ENCODE measurements around the gene PPM1D.
"Not testable (repeated sequence)": the region's sequence is repeated elsewhere in the genome, so short reads cannot be mapped to it uniquely, and the experiment has no call there.

The PPM1D gene

DNA sequence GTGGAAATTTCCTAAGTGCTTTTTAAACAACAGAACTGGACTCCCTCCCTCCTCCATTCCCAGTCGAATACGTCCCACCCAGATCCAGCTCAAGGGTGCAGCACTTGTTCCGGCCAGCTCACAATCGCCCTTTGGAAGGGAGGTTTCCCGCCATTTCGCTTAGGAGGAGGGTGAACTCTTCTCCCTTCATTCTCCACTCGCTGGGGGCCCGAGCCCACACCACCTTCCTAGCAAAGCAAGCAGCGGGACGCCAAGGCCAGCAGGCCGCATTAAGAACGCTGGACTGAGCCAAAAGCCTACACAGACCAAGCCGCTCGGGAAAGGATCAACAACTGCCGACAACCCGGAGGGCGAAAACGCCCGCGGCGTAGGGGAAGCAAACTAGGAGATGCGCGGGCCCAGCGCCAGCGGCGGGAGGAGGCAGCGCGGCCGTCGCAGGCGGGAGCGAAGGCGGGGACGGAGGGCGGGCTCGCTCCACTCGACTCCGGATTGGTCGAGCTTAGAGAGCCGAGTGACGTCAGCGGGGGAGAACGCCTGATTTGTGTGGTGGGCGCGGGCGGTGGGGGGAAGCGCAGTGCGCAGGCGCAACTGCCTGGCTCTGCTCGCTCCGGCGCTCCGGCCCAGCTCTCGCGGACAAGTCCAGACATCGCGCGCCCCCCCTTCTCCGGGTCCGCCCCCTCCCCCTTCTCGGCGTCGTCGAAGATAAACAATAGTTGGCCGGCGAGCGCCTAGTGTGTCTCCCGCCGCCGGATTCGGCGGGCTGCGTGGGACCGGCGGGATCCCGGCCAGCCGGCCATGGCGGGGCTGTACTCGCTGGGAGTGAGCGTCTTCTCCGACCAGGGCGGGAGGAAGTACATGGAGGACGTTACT, at the start of gene PPM1D:
TSS of gene PPM1D (plus strand) at position 574 of the 870 bp plus-strand sequence. CDS start at position 796, 222 bp downstream.
- no peaks in the 10 kb centered on the region for H3K9me3 ChIP-seq (ENCODE audit: control insufficient read depth in 1 of 2, low read length in 2 of 2)
- H3K4me3 ChIP-seq (ENCODE audit: low read depth in 1 of 2, low read length in 2 of 2): peak within 1 kb of the TSS; percentile 84 to 99
- peaks cover 0 to 6% of the 10 kb centered on the region in 2 donors for H3K36me3 ChIP-seq (ENCODE audit: control insufficient read depth in 1 of 2, insufficient read depth in 2 of 2, low read length in 2 of 2)
- H3K27ac ChIP-seq (ENCODE audit: low read length): peak within 1 kb of the TSS; percentile 95
- H3K4me1 ChIP-seq (ENCODE audit: control insufficient read depth in 1 of 2, insufficient read depth in 2 of 2, low read length in 2 of 2): peaks cover 12 to 20% of the 10 kb centered on the region in 2 donors
- H3K27me3 ChIP-seq (ENCODE audit: low read depth, low read length): no peaks in the 10 kb centered on the region

DNA sequence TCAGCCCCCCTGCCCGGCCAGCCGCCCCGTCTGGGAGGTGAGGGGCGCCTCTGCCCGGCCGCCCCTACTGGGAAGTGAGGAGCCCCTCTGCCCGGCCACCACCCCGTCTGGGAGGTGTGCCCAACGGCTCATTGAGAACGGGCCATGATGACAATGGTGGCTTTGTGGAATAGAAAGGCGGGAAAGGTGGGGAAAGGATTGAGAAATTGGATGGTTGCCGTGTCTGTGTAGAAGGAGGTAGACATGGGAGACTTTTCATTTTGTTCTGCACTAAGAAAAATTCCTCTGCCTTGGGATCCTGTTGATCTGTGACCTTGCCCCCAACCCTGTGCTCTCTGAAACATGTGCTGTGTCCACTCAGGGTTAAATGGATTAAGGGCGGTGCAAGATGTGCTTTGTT, 47.7 kb upstream of the PPM1D start:
- H3K27me3 ChIP-seq (ENCODE audit: low read depth, low read length); H3K36me3 ChIP-seq (ENCODE audit: control insufficient read depth in 1 of 2, insufficient read depth in 2 of 2, low read length in 2 of 2); H3K4me3 ChIP-seq (ENCODE audit: low read depth in 1 of 2, low read length in 2 of 2); H3K9me3 ChIP-seq (ENCODE audit: control insufficient read depth in 1 of 2, low read length in 2 of 2); H3K27ac ChIP-seq (ENCODE audit: low read length); H3K4me1 ChIP-seq (ENCODE audit: control insufficient read depth in 1 of 2, insufficient read depth in 2 of 2, low read length in 2 of 2): not testable (repeated sequence)

DNA sequence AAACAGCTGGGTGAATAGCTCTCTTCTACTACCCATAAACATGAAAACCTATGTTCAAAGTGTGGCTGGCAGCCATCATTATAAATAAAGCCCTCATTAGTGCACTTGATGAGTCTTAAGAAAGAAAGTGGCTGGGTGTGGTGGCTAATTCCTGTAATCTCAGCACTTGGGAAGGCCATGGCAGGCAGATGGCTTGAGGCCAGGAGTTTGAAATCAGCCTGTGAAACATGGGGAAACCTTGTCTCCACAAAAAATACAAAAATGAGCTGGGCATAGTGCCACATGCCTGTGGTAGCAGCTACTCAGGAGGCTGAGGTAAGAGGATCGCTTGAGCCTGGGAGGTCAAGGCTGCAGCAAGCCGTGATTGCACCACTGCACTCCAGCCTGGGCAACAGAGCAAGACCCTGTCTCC, 45.6 kb upstream of the PPM1D start:
- Histone ChIP-seq H3K27ac (ENCODE audit: low read length) (no peak overlapping the region), H3K4me1 (ENCODE audit: control insufficient read depth in 1 of 2, insufficient read depth in 2 of 2, low read length in 2 of 2) (no peaks in the 10 kb centered on the region), H3K9me3 (ENCODE audit: control insufficient read depth in 1 of 2, low read length in 2 of 2) (peaks cover 0 to 3% of the 10 kb centered on the region in 2 donors), H3K27me3 (ENCODE audit: low read depth, low read length) (no peaks in the 10 kb centered on the region), H3K36me3 (ENCODE audit: control insufficient read depth in 1 of 2, insufficient read depth in 2 of 2, low read length in 2 of 2) (no peaks in the 10 kb centered on the region), H3K4me3 (ENCODE audit: low read depth in 1 of 2, low read length in 2 of 2) (no peak overlapping the region)

DNA sequence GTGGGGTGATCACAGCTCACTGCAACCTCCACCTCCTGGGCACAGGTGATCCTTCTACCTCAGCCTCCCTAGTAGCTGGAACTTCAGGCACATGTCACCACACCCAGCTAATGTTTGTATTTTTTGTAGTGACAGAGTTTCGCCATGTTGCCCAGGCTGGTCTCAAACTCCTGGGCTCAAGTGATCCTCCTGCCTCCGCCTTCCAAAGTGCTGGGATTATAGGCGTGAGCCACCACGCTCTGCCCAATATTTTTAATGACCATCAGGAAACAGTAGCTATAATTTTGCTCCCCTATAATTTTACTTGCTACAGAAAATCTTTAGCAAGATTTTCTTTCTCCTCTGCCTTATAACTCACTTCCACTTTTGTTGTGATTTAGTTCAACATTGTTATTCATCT, 44.2 kb upstream of the PPM1D start:
- no peaks in the 10 kb centered on the region for H3K4me1 ChIP-seq (ENCODE audit: control insufficient read depth in 1 of 2, insufficient read depth in 2 of 2, low read length in 2 of 2)
- H3K9me3 ChIP-seq (ENCODE audit: control insufficient read depth in 1 of 2, low read length in 2 of 2): peaks cover 0 to 3% of the 10 kb centered on the region in 2 donors
- no peak overlapping the region for H3K4me3 ChIP-seq (ENCODE audit: low read depth in 1 of 2, low read length in 2 of 2)
- no peaks in the 10 kb centered on the region for H3K36me3 ChIP-seq (ENCODE audit: control insufficient read depth in 1 of 2, insufficient read depth in 2 of 2, low read length in 2 of 2)
- H3K27ac ChIP-seq (ENCODE audit: low read length): no peak overlapping the region
- no peaks in the 10 kb centered on the region for H3K27me3 ChIP-seq (ENCODE audit: low read depth, low read length)

DNA sequence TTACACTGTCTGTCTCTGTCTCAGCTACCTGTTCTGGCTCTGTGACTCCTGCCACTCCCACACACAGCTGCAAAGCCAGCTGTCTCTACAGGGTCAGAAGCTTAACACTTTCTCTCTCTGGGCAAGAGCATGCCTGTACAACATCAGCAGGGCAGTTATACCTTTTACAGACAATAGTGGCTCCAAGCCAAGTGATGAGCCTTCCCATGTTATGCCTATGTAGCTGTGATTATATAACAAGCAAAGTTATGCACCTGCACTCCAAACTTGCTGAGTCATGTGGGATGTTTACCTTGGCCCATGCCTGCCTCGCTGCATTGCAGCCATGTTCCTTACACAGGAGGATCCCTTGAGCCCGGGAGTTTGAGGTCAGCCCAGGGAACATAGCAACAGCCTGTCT, 42.2 kb upstream of the PPM1D start:
- Histone ChIP-seq H3K36me3 (ENCODE audit: control insufficient read depth in 1 of 2, insufficient read depth in 2 of 2, low read length in 2 of 2) (no peaks in the 10 kb centered on the region), H3K27ac (ENCODE audit: low read length) (no peak overlapping the region), H3K27me3 (ENCODE audit: low read depth, low read length) (no peaks in the 10 kb centered on the region), H3K4me3 (ENCODE audit: low read depth in 1 of 2, low read length in 2 of 2) (no peak overlapping the region), H3K4me1 (ENCODE audit: control insufficient read depth in 1 of 2, insufficient read depth in 2 of 2, low read length in 2 of 2) (no peaks in the 10 kb centered on the region), H3K9me3 (ENCODE audit: control insufficient read depth in 1 of 2, low read length in 2 of 2) (peaks cover 0 to 3% of the 10 kb centered on the region in 2 donors)

DNA sequence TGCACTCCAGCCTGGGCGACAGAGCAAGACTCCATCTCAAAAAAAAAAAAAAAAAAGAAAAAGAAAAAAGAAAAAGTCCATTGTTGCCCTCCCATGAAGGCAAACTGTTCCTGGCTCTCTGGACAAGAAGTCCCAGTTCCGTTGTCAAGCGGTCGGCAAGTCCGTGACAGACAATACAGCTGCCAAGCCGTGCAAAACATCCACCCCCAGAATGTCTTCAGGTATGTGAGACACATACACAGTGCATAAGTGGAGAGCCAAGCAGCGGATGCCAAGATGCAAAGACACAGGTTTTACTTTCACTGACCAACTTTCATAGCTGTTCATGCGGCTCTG, 40.4 kb upstream of the PPM1D start:
- H3K4me1 ChIP-seq (ENCODE audit: control insufficient read depth in 1 of 2, insufficient read depth in 2 of 2, low read length in 2 of 2): no peaks in the 10 kb centered on the region
- H3K27ac ChIP-seq (ENCODE audit: low read length): no peak overlapping the region
- no peaks in the 10 kb centered on the region for H3K27me3 ChIP-seq (ENCODE audit: low read depth, low read length)
- H3K4me3 ChIP-seq (ENCODE audit: low read depth in 1 of 2, low read length in 2 of 2): no peak overlapping the region
- H3K36me3 ChIP-seq (ENCODE audit: control insufficient read depth in 1 of 2, insufficient read depth in 2 of 2, low read length in 2 of 2): no peaks in the 10 kb centered on the region
- H3K9me3 ChIP-seq (ENCODE audit: control insufficient read depth in 1 of 2, low read length in 2 of 2): no peaks in the 10 kb centered on the region

DNA sequence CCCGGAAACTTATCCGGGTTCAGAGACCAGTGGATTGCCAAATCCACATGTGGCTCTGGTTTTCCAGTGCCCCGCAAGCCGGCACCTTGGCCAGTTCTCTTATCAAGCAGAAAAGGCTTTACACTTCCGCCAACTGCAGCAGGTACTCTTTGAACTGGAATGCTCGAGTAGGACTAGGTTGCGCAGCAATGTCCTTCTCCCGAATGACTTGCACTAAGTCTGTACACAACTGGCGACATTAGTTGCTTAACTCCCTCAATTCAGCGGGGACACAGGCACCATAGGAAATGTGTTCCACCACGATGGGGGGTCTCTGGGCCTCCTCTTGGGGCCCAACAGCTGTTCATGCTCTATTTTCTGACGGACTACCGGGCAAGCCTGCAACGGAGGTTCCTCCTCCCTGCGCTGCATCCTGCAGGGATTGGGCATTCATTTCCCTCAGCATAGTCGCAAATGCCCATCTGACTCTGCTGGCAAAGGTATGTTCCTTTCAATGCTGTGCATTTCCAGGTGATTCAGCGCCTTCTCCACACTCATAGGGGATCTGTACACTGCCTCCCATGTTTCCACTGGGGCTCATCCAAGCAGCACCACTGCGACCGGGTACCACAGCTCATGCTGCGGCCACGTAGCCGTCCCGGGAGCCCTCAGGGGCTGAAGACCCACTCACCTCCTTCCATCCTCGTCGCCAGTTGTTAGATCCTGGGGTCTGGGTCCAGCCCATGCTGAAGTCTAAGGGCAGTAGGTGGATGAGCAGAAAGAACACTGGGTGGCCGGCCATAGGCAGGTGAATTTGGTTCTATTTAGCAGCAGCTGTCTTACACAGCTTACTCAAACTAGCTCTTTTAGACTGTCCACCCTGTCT, 39.8 kb upstream of the PPM1D start:
- H3K27ac ChIP-seq (ENCODE audit: low read length): no peak overlapping the region

DNA sequence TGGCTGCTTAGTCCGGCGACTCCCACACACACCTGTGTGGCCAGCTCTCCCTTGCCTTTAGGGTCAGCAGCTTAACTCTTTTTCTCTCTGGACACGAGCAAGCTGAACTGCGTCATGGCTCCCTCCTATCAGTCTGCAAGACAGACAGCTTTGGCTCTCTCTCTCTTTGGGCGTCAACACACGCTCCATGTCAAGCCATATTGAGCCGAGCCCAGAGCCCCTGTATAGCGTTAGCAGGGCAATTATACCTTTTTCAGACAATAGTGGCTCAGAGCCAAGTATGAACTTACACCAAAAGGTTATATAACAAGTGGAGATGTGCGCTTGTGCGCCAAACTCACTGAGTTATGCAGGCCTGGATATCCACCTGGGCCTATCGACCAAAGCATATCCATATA, 39.1 kb upstream of the PPM1D start:
- no peaks in the 10 kb centered on the region for H3K9me3 ChIP-seq (ENCODE audit: control insufficient read depth in 1 of 2, low read length in 2 of 2)
- H3K4me3 ChIP-seq (ENCODE audit: low read depth in 1 of 2, low read length in 2 of 2): no peak overlapping the region
- no peak overlapping the region for H3K27ac ChIP-seq (ENCODE audit: low read length)
- H3K36me3 ChIP-seq (ENCODE audit: control insufficient read depth in 1 of 2, insufficient read depth in 2 of 2, low read length in 2 of 2): no peaks in the 10 kb centered on the region
- no peaks in the 10 kb centered on the region for H3K27me3 ChIP-seq (ENCODE audit: low read depth, low read length)
- H3K4me1 ChIP-seq (ENCODE audit: control insufficient read depth in 1 of 2, insufficient read depth in 2 of 2, low read length in 2 of 2): no peaks in the 10 kb centered on the region

More for the DNA sequence above, 39.8 kb upstream of the PPM1D start:
- Histone ChIP-seq H3K4me3 (ENCODE audit: low read depth in 1 of 2, low read length in 2 of 2) (no peak overlapping the region), H3K27me3 (ENCODE audit: low read depth, low read length) (no peaks in the 10 kb centered on the region), H3K4me1 (ENCODE audit: control insufficient read depth in 1 of 2, insufficient read depth in 2 of 2, low read length in 2 of 2) (no peaks in the 10 kb centered on the region), H3K9me3 (ENCODE audit: control insufficient read depth in 1 of 2, low read length in 2 of 2) (no peaks in the 10 kb centered on the region), H3K36me3 (ENCODE audit: control insufficient read depth in 1 of 2, insufficient read depth in 2 of 2, low read length in 2 of 2) (no peaks in the 10 kb centered on the region)

DNA sequence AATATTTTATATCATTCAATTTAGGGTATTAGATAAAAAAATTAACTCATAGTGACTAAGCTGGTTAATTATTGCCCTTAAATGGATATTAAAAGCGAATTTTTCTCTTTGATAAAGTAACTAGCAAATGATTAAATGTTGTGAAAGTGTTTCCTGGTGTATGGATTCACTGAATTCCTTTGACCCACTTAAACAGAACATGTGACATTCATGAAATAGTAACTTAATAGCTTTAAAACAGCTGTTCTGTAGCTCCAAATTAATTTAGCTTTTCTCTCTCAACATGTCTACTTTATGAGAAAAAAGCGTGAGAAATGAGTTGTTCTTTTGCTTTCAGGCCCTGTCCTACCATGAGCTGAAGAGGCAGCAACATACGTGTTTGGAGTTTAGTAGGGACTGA, 37.6 kb upstream of the PPM1D start:
- no peak overlapping the region for H3K27ac ChIP-seq (ENCODE audit: low read length)
- H3K36me3 ChIP-seq (ENCODE audit: control insufficient read depth in 1 of 2, insufficient read depth in 2 of 2, low read length in 2 of 2): no peaks in the 10 kb centered on the region
- H3K9me3 ChIP-seq (ENCODE audit: control insufficient read depth in 1 of 2, low read length in 2 of 2): no peaks in the 10 kb centered on the region
- H3K27me3 ChIP-seq (ENCODE audit: low read depth, low read length): no peaks in the 10 kb centered on the region
- H3K4me1 ChIP-seq (ENCODE audit: control insufficient read depth in 1 of 2, insufficient read depth in 2 of 2, low read length in 2 of 2): no peaks in the 10 kb centered on the region
- no peak overlapping the region for H3K4me3 ChIP-seq (ENCODE audit: low read depth in 1 of 2, low read length in 2 of 2)

DNA sequence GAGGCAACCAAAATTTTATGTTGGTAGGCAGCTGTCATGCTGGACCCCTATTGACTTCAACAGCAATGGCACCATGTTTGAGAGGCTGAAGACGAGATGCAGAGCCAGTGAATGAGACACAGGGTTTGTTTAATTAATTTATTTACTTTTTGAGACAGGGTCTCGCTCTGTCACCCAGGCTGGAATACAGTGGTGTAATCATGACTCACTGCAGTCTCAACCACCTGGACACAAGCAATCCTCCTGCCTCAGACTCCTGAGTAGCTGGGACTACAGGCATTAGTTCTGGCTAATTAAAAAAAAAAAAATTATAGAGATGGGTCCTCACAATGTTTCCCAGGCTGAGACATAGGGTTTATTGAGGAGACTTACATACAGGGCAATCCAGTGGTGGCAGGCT, 36.2 kb upstream of the PPM1D start:
- H3K4me3 ChIP-seq (ENCODE audit: low read depth in 1 of 2, low read length in 2 of 2): no peak overlapping the region
- no peaks in the 10 kb centered on the region for H3K4me1 ChIP-seq (ENCODE audit: control insufficient read depth in 1 of 2, insufficient read depth in 2 of 2, low read length in 2 of 2)
- no peaks in the 10 kb centered on the region for H3K27me3 ChIP-seq (ENCODE audit: low read depth, low read length)
- no peaks in the 10 kb centered on the region for H3K9me3 ChIP-seq (ENCODE audit: control insufficient read depth in 1 of 2, low read length in 2 of 2)
- no peak overlapping the region for H3K27ac ChIP-seq (ENCODE audit: low read length)
- no peaks in the 10 kb centered on the region for H3K36me3 ChIP-seq (ENCODE audit: control insufficient read depth in 1 of 2, insufficient read depth in 2 of 2, low read length in 2 of 2)

DNA sequence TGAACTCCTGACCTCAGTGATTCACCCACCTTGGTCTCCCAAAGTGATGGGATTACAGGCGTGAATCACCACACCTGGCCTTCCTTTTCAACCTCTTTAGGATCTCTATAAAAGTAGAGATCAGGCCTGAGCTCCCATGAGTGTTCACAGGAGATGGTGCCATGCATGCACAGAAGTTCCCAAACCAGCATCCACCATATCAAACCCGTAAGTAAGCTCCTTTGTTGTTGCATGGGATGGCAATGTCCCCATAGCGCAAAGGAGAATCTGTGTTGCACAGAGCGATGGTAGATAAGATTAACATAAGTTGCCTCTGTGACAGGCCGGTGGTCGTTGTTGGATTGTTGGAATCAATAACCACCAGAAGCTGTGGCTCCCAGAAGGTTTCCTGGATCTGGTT, 34.8 kb upstream of the PPM1D start:
- Histone ChIP-seq H3K27me3 (ENCODE audit: low read depth, low read length) (no peaks in the 10 kb centered on the region), H3K4me3 (ENCODE audit: low read depth in 1 of 2, low read length in 2 of 2) (no peak overlapping the region), H3K4me1 (ENCODE audit: control insufficient read depth in 1 of 2, insufficient read depth in 2 of 2, low read length in 2 of 2) (no peaks in the 10 kb centered on the region), H3K27ac (ENCODE audit: low read length) (no peak overlapping the region), H3K9me3 (ENCODE audit: control insufficient read depth in 1 of 2, low read length in 2 of 2) (no peaks in the 10 kb centered on the region), H3K36me3 (ENCODE audit: control insufficient read depth in 1 of 2, insufficient read depth in 2 of 2, low read length in 2 of 2) (no peaks in the 10 kb centered on the region)

Measured in muscle layer of duodenum (tissue), 2 donors.